GM23338 (cell line): Measurements from ENCODE around the gene NEMP2. TPM values are rescaled to one million over a fixed set of nuclear protein-coding genes. Genes with fewer than 3 reads are reported as not detected.

Source experiments
- ATAC-seq: fragments of 200-7000 bp; cut with Tn5 transposase; 3 replicates; pipeline ENCODE4 v1.9.1; 2020
- DNase-seq: peaks from one replicate; pipeline ENCODE4 v3.0.0-alpha.2; 2015; ENCODE audit warnings: low spot score
- H2AFZ ChIP-seq: fragments of 200-600 bp; sonication (generic); 2 replicates; pipeline ENCODE4 v1.8.0; 2016; ENCODE audit warnings: antibody characterized with exemption, mild to moderate bottlenecking, moderate library complexity
- H3F3A ChIP-seq: fragments of 200-600 bp; sonication (generic); replicated peaks from 2 replicates; pipeline ENCODE4 v1.8.0; 2017; ENCODE audit warnings: antibody characterized with exemption, mixed run types, low read depth
- H3K27ac ChIP-seq: fragments of 200-600 bp; sonication (generic); 2 replicates; pipeline ENCODE4 v1.6.1; 2016; ENCODE audit warnings: low read depth
- H3K27me3 ChIP-seq: fragments of 200-600 bp; sonication (generic); 2 replicates; pipeline ENCODE4 v1.8.0; 2016; ENCODE audit warnings: mild to moderate bottlenecking, mixed run types, moderate library complexity; ENCODE audit not compliant: insufficient read depth
- H3K36me3 ChIP-seq: fragments of 200-600 bp; sonication (generic); 2 replicates; pipeline ENCODE4 v1.8.0; 2016; ENCODE audit warnings: mild to moderate bottlenecking; ENCODE audit not compliant: insufficient read depth
- H3K4me1 ChIP-seq: fragments of 200-600 bp; sonication (generic); 2 replicates; pipeline ENCODE4 v1.8.0; 2016; ENCODE audit warnings: mild to moderate bottlenecking, moderate library complexity; ENCODE audit not compliant: insufficient read depth
- H3K4me2 ChIP-seq: fragments of 200-600 bp; sonication (generic); 2 replicates; pipeline ENCODE4 v1.7.1; 2017; ENCODE audit warnings: mixed run types
- H3K4me3 ChIP-seq: fragments of 200-600 bp; sonication (generic); 2 replicates; pipeline ENCODE4 v1.6.1; 2016; ENCODE audit warnings: mixed run types
- H3K79me2 ChIP-seq: fragments of 200-600 bp; sonication (generic); replicated peaks from 2 replicates; pipeline ENCODE4 v1.8.0; 2017; ENCODE audit warnings: mild to moderate bottlenecking; ENCODE audit not compliant: insufficient read depth
- H3K9me2 ChIP-seq: fragments of 200-600 bp; sonication (generic); 2 replicates; pipeline ENCODE4 v1.8.0; 2017; ENCODE audit not compliant: insufficient read depth
- H4K20me1 ChIP-seq: fragments of 200-600 bp; sonication (generic); replicated peaks from 2 replicates; pipeline ENCODE4 v1.8.0; 2017; ENCODE audit warnings: mild to moderate bottlenecking; ENCODE audit not compliant: insufficient read depth
- H3K27ac Mint-ChIP-seq: 2 replicates; pipeline ENCODE4 v1.8.0; 2020; ENCODE audit warnings: inconsistent platforms, mild to moderate bottlenecking, moderate library complexity, mixed read lengths
- H3K27me3 Mint-ChIP-seq: 3 replicates; pipeline ENCODE4 v1.8.0; 2022; ENCODE audit warnings: low read depth, mild to moderate bottlenecking, moderate library complexity, mixed read lengths, inconsistent platforms; ENCODE audit not compliant: insufficient read depth, poor library complexity
- H3K36me3 Mint-ChIP-seq: 3 replicates; pipeline ENCODE4 v1.8.0; 2021; ENCODE audit warnings: low read depth, mild to moderate bottlenecking, inconsistent platforms, moderate library complexity, mixed read lengths
- H3K4me1 Mint-ChIP-seq: 3 replicates; pipeline ENCODE4 v1.8.0; 2020; ENCODE audit warnings: mild to moderate bottlenecking, inconsistent platforms, mixed read lengths
- H3K4me3 Mint-ChIP-seq: 3 replicates; pipeline ENCODE4 v1.8.0; 2021; ENCODE audit warnings: moderate library complexity, mild to moderate bottlenecking, inconsistent platforms, mixed read lengths
- H3K9me3 Mint-ChIP-seq: 3 replicates; pipeline ENCODE4 v1.8.0; 2020; ENCODE audit warnings: moderate library complexity, mild to moderate bottlenecking, inconsistent platforms, mixed read lengths
- CREB1 ChIP-seq: fragments of 250-450 bp; sonication (Bioruptor Pico); IDR thresholded peaks from 2 replicates; pipeline ENCODE4 v1.5.0; 2020; ENCODE audit warnings: low read depth, mild to moderate bottlenecking, moderate library complexity
- EZH2 ChIP-seq: fragments of 200-600 bp; sonication (generic); IDR thresholded peaks from one replicate; pipeline ENCODE4 v1.8.0; 2017; ENCODE audit warnings: antibody characterized with exemption, mild to moderate bottlenecking, low read depth; ENCODE audit not compliant: unreplicated experiment
- EZH2phosphoT487 ChIP-seq: fragments of 200-600 bp; sonication (generic); IDR thresholded peaks from one replicate; pipeline ENCODE4 v1.8.1; 2018; ENCODE audit warnings: antibody characterized with exemption; ENCODE audit not compliant: unreplicated experiment
- JUNB ChIP-seq: IDR thresholded peaks from one replicate; pipeline ENCODE4 v1.6.1; 2016; ENCODE audit warnings: antibody characterized with exemption; ENCODE audit not compliant: unreplicated experiment
- NANOG ChIP-seq: IDR thresholded peaks from 2 replicates; pipeline ENCODE4 v1.6.1; 2016; ENCODE audit warnings: antibody characterized with exemption, borderline replicate concordance
- POLR2AphosphoS5 ChIP-seq: IDR thresholded peaks from 2 replicates; pipeline ENCODE4 v1.6.1; 2016; ENCODE audit warnings: antibody characterized with exemption, low read depth
- STAT1 ChIP-seq: IDR thresholded peaks from one replicate; pipeline ENCODE4 v1.6.1; 2016; ENCODE audit warnings: antibody characterized with exemption; ENCODE audit not compliant: unreplicated experiment
- ZNF114 ChIP-seq: fragments of 250-450 bp; sonication (Bioruptor Pico); IDR thresholded peaks from 2 replicates; pipeline ENCODE4 v1.5.0; 2020; ENCODE audit warnings: mild to moderate bottlenecking, moderate library complexity
- ZNF331 ChIP-seq: fragments of 250-450 bp; sonication (Bioruptor Pico); IDR thresholded peaks from 2 replicates; pipeline ENCODE4 v1.5.0; 2020; ENCODE audit warnings: low read depth, mild to moderate bottlenecking, moderate library complexity
- polyA plus RNA-seq: library from polyadenylated mRNA; unstranded; fragments of >200 nt; fragmentation: Nextera tagmentation; extraction: Ambion mirVana; gene quantifications from 2 replicates; pipeline ENCODE4 v1.2.1, GENCODE V29; 2016
- total RNA-seq: library from RNA; depleted of rRNA; stranded (reverse); fragments of >200 nt; shearing (Covaris generic); gene quantifications from 2 replicates; pipeline ENCODE4 v1.2.3, GENCODE V29; 2014
- TF ChIP-seq, protein P1 (sequence below): IDR thresholded peaks from one replicate; pipeline ENCODE4 v1.6.1; 2018; ENCODE audit warnings: antibody characterized with exemption; ENCODE audit not compliant: unreplicated experiment
- TF ChIP-seq, protein P2 (sequence below), 2 experiments: fragments of 200-600 bp in 1 of 2; sonication (generic) in 1 of 2; conservative IDR thresholded peaks; 2 replicates each; pipeline versions ENCODE4 v1.5.1 to v1.6.1; 2016 to 2017; ENCODE audit warnings: antibody characterized with exemption in 2 of 2, low read depth in 2 of 2, mild to moderate bottlenecking in 2 of 2, moderate library complexity in 1 of 2
- TF ChIP-seq, protein P3 (sequence below): fragments of 250-450 bp; sonication (Bioruptor Pico); IDR thresholded peaks from 2 replicates; pipeline ENCODE4 v1.5.0; 2020; ENCODE audit warnings: mild to moderate bottlenecking, moderate library complexity
- TF ChIP-seq, protein P4 (sequence below): IDR thresholded peaks from 2 replicates; pipeline ENCODE4 v1.6.1; 2016; ENCODE audit warnings: antibody characterized with exemption

Gene NEMP2
- total and polyA plus RNA-seq, 2 experiments from 2014 or later: 1.2 to 4.0 TPM

DNA sequence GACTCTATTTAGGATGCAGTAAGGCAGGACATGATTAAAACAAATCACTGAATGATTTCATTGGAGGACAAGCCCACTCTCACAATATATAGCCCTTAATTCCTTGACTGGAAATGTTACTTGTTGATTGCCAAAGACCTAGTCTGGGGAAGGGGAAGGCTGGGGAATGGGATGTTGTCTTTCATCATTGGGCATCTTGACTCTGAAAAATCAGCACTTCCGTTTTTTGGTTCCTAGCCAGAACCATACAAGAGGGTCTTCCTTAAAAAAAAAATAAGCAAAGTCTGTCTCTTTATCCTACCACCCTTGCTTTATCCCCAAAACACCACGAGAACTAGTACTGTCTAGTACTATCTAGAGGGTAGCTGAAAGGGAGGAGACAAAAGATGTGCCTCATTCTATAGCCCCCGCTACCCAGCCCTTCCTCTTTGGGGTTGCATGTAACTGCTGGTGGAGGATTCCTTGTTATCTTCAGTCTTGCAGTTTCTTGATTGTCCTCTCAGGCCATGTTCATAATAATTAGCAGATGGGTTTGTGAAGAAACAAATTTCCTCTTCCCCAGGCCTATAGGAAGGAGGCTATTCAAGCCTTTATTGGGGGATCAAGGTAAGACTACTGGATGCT is 55.8 kb downstream of the NEMP2 start:
- H3K27me3 ChIP-seq: no peaks in the 10 kb centered on the region
- H3K36me3 ChIP-seq: no peaks in the 10 kb centered on the region
- no peaks in the 10 kb centered on the region for H3F3A ChIP-seq
- Mint-ChIP-seq H3K36me3 (no peaks in the 10 kb centered on the region; the same call in 2 of the 3 replicates), H3K4me3 (no peak overlapping the region), H3K27ac (no peak overlapping the region), H3K27me3 (no peaks in the 10 kb centered on the region), H3K4me1 (no peaks in the 10 kb centered on the region), H3K9me3 (no peaks in the 10 kb centered on the region)
- DNase-seq (no peak), ATAC-seq (no peak)
- no peaks in the 10 kb centered on the region for H3K79me2 ChIP-seq
- H3K4me1 ChIP-seq: no peaks in the 10 kb centered on the region
- H3K4me2 ChIP-seq: no peak overlapping the region
- H3K4me3 ChIP-seq: no peak overlapping the region
- TF ChIP-seq STAT1 (no peak), JUNB (no peak), POLR2AphosphoS5 (no peak), CREB1 (no peak), ZNF114 (no peak), EZH2phosphoT487 (no peak), NANOG (no peak), EZH2 (no peak), ZNF331 (CRISPR knock-in tag) (no peak)
- TF ChIP-seq, protein P1, sequence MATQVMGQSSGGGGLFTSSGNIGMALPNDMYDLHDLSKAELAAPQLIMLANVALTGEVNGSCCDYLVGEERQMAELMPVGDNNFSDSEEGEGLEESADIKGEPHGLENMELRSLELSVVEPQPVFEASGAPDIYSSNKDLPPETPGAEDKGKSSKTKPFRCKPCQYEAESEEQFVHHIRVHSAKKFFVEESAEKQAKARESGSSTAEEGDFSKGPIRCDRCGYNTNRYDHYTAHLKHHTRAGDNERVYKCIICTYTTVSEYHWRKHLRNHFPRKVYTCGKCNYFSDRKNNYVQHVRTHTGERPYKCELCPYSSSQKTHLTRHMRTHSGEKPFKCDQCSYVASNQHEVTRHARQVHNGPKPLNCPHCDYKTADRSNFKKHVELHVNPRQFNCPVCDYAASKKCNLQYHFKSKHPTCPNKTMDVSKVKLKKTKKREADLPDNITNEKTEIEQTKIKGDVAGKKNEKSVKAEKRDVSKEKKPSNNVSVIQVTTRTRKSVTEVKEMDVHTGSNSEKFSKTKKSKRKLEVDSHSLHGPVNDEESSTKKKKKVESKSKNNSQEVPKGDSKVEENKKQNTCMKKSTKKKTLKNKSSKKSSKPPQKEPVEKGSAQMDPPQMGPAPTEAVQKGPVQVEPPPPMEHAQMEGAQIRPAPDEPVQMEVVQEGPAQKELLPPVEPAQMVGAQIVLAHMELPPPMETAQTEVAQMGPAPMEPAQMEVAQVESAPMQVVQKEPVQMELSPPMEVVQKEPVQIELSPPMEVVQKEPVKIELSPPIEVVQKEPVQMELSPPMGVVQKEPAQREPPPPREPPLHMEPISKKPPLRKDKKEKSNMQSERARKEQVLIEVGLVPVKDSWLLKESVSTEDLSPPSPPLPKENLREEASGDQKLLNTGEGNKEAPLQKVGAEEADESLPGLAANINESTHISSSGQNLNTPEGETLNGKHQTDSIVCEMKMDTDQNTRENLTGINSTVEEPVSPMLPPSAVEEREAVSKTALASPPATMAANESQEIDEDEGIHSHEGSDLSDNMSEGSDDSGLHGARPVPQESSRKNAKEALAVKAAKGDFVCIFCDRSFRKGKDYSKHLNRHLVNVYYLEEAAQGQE: no peak
- TF ChIP-seq, protein P2, sequence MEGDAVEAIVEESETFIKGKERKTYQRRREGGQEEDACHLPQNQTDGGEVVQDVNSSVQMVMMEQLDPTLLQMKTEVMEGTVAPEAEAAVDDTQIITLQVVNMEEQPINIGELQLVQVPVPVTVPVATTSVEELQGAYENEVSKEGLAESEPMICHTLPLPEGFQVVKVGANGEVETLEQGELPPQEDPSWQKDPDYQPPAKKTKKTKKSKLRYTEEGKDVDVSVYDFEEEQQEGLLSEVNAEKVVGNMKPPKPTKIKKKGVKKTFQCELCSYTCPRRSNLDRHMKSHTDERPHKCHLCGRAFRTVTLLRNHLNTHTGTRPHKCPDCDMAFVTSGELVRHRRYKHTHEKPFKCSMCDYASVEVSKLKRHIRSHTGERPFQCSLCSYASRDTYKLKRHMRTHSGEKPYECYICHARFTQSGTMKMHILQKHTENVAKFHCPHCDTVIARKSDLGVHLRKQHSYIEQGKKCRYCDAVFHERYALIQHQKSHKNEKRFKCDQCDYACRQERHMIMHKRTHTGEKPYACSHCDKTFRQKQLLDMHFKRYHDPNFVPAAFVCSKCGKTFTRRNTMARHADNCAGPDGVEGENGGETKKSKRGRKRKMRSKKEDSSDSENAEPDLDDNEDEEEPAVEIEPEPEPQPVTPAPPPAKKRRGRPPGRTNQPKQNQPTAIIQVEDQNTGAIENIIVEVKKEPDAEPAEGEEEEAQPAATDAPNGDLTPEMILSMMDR (conservative IDR thresholded peaks at IDR 0.05; ENCODE audit: low read depth in 2 of 2): no peak
- TF ChIP-seq, protein P3, sequence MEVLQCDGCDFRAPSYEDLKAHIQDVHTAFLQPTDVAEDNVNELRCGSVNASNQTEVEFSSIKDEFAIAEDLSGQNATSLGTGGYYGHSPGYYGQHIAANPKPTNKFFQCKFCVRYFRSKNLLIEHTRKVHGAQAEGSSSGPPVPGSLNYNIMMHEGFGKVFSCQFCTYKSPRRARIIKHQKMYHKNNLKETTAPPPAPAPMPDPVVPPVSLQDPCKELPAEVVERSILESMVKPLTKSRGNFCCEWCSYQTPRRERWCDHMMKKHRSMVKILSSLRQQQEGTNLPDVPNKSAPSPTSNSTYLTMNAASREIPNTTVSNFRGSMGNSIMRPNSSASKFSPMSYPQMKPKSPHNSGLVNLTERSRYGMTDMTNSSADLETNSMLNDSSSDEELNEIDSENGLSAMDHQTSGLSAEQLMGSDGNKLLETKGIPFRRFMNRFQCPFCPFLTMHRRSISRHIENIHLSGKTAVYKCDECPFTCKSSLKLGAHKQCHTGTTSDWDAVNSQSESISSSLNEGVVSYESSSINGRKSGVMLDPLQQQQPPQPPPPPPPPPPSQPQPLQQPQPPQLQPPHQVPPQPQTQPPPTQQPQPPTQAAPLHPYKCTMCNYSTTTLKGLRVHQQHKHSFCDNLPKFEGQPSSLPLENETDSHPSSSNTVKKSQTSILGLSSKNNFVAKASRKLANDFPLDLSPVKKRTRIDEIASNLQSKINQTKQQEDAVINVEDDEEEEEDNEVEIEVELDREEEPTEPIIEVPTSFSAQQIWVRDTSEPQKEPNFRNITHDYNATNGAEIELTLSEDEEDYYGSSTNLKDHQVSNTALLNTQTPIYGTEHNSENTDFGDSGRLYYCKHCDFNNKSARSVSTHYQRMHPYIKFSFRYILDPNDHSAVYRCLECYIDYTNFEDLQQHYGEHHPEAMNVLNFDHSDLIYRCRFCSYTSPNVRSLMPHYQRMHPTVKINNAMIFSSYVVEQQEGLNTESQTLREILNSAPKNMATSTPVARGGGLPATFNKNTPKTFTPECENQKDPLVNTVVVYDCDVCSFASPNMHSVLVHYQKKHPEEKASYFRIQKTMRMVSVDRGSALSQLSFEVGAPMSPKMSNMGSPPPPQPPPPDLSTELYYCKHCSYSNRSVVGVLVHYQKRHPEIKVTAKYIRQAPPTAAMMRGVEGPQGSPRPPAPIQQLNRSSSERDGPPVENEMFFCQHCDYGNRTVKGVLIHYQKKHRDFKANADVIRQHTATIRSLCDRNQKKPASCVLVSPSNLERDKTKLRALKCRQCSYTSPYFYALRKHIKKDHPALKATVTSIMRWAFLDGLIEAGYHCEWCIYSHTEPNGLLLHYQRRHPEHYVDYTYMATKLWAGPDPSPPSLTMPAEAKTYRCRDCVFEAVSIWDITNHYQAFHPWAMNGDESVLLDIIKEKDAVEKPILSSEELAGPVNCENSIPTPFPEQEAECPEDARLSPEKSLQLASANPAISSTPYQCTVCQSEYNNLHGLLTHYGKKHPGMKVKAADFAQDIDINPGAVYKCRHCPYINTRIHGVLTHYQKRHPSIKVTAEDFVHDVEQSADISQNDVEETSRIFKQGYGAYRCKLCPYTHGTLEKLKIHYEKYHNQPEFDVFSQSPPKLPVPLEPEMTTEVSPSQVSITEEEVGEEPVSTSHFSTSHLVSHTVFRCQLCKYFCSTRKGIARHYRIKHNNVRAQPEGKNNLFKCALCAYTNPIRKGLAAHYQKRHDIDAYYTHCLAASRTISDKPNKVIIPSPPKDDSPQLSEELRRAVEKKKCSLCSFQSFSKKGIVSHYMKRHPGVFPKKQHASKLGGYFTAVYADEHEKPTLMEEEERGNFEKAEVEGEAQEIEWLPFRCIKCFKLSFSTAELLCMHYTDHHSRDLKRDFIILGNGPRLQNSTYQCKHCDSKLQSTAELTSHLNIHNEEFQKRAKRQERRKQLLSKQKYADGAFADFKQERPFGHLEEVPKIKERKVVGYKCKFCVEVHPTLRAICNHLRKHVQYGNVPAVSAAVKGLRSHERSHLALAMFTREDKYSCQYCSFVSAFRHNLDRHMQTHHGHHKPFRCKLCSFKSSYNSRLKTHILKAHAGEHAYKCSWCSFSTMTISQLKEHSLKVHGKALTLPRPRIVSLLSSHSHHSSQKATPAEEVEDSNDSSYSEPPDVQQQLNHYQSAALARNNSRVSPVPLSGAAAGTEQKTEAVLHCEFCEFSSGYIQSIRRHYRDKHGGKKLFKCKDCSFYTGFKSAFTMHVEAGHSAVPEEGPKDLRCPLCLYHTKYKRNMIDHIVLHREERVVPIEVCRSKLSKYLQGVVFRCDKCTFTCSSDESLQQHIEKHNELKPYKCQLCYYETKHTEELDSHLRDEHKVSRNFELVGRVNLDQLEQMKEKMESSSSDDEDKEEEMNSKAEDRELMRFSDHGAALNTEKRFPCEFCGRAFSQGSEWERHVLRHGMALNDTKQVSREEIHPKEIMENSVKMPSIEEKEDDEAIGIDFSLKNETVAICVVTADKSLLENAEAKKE (CRISPR knock-in tag): no peak
- TF ChIP-seq, protein P4, sequence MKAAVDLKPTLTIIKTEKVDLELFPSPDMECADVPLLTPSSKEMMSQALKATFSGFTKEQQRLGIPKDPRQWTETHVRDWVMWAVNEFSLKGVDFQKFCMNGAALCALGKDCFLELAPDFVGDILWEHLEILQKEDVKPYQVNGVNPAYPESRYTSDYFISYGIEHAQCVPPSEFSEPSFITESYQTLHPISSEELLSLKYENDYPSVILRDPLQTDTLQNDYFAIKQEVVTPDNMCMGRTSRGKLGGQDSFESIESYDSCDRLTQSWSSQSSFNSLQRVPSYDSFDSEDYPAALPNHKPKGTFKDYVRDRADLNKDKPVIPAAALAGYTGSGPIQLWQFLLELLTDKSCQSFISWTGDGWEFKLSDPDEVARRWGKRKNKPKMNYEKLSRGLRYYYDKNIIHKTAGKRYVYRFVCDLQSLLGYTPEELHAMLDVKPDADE: no peak
- H3K9me2 ChIP-seq: no peaks in the 10 kb centered on the region
- no peaks in the 10 kb centered on the region for H4K20me1 ChIP-seq
- H3K27ac ChIP-seq: no peak overlapping the region
- no peak overlapping the region for H2AFZ ChIP-seq
